OCI-LY1 (cell line): Measurements from ENCODE around the gene CD1B.

Source experiments
- CTCF ChIP-seq: fragments of 200-600 bp; sonication (generic), shearing (Covaris generic); IDR thresholded peaks from 2 replicates; pipeline ENCODE4 v1.5.1; 2017; ENCODE audit warnings: mild to moderate bottlenecking, antibody characterized with exemption, low read length, moderate library complexity, mixed read lengths
- EZH2 ChIP-seq: fragments of 200-600 bp; sonication (generic), shearing (Covaris generic); IDR thresholded peaks from 2 replicates; pipeline ENCODE4 v1.8.0; 2017; ENCODE audit warnings: borderline replicate concordance, mixed run types, mild to moderate bottlenecking, antibody characterized with exemption, low read length, moderate library complexity, mixed read lengths

GRCh38 chr1:158333405-158334155 is 2.2 kb upstream of the CD1B start:
- TF ChIP-seq CTCF: no peak
- TF ChIP-seq EZH2: no peak
